GM18909 (cell line): ENCODE measurements around the gene OR2V1.
"Not testable (repeated sequence)": the region's sequence is repeated elsewhere in the genome, so short reads cannot be mapped to it uniquely, and the experiment has no call there.

ENCODE experiments used
- ATAC-seq: cut with Tn5 transposase; IDR thresholded peaks from one replicate; pipeline ENCODE4 v1.9.1; 2021; ENCODE audit warnings: mild to moderate bottlenecking; ENCODE audit not compliant: unreplicated experiment, poor library complexity

OR2V1 gene

DNA sequence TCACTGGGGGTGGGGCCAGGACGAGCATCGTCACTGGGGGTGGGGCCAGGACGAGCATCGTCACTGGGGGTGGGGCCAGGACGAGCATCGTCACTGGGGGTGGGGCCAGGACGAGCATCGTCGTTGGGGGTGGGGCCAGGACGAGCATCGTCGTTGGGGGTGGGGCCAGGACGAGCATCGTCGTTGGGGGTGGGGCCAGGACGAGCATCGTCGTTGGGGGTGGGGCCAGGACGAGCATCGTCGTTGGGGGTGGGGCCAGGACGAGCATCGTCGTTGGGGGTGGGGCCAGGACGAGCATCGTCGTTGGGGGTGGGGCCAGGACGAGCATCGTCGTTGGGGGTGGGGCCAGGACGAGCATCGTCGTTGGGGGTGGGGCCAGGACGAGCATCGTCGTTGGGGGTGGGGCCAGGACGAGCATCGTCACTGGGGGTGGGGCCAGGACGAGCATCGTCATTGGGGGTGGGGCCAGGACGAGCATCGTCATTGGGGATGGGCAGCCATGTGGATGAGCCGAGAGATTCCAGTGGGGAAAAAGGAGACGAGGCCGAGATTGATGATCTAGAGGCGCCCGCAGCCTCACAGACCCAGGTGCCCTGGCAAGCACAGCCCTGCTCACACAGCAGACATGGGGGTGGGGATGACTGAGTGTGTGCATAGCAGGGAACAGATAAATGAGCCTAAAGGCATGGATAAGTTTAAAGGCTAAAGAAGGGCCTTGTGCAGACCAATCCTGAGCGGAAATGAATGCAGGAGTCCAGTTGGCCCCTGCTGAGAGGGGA is 30.0 kb upstream of the OR2V1 start:
- not testable (repeated sequence) for ATAC-seq

DNA sequence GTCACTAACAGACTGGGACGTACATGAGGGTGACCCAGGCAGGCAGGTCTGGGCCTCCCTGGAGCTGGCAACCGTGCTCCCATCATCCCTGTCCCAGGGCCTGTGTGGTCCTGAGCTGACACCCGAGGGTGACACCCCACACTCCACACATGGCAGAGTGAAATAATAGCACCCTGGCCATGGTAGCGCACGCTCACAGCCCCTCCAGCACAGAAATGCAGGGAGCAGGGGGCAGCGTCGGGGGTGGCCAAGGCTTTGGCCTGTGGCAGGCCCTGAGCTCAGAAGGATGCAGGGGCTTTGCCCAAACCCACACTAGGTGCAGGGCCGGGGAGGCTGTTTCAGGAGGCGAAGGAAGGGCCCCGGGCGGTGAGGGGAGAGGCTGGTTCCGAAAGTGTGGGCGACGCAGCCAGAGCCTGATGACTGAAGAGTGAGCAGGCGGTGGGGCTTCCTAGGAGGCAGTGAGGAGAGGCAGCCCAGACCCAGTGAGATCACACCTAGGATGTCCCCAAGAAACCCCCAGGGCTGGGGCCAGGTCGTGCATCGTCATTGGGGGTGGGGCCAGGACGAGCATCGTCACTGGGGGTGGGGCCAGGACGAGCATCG is 29.3 kb upstream of the OR2V1 start:
- no peak for ATAC-seq

DNA sequence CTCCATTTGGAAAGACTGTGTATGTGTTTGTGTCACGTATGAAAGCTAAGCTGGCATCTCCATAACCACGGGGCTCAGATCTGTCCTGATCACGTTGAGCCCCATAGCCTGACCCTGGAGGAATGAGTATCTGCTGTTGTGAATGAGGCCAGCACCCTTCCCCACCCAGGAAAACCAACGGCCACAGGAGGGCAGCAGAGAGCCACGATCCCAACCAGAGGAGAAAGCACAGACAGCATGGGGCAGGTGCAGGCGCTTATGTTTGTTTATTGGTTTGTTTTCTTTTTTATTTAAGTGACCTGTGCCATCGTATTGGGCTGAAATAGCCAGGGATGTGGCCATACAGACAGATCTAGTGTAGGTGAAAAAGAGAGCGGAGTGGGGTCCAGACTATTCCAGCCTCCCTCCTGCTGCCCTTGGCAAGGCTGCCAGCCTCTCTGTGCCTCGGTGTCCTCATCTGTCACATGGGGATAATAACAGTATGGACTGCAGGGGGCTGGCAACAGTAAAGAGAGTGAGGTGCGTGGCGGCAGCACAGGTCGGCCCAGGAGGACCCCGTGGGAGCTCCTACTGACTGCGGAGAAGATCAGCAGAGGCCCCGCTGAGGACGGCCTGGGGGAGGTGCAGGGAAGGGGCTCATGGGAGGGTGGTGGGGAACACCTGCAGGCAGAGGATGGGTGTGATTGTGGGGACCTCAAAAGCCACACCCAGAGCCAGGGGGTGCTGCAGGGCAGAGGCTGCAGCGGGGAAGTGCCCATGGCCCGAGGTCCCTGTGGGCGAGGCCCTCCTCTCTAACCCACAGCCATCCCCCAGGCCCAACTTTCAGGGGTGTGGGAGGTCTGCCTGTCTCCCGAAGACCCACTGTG is 28.6 kb upstream of the OR2V1 start:
- peak; percentile 79 for ATAC-seq

DNA sequence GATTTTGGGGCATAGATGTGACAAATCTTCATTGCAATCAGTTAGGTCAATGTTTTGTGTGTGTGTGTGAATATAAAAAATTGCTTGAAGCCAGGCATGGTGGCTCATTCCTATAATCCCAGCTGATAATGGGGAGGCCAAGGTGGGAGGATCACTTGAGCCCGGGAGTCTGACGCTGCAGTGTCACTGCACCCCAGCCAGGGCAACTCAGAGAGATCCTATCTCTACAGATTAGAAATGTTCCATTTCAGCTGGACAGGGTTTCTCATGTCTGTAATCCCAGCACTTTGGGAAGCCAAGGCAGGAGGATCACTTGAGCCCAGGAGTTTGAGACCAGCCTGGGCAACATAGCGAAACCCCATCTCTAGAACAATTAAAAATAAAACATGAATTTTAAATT is 27.9 kb upstream of the OR2V1 start:
- ATAC-seq, result no peak

DNA sequence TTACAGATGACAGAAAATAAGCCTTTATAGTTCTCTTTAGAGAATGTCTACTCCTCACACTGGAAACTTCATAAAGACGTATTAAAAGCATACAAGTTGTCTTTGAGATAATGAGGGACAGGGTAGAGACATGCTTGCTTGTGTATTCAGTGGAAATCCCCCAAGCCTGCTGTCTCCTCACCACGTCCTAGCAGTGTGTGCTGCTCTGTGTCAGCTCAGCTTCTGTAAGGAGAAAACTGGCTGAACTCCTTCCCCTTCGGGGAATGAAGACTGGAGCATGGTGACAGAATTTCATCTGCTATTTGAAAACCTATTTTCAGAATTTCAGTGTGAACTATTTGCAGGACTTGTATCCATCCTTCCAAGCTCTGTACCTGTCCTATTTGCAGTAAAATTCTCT is 25.8 kb upstream of the OR2V1 start:
- ATAC-seq, result no peak

DNA sequence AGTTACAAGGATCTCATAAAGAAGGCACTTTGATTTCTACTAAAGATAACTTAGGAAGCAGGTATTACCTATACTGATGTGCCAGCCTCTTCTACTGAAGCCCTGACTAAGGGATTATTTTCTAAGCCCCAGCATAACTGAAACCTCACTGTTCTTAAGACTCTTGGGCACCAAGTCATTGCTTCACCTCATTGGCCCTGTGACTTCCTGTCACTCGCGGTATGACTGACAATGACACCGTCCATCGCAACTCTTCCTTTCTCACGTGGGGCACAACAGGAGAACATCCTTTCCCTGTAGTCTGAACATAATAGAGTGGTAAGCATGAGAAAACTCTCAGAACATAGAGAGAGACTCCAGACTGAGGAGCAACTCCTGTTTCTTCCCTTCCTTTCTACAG is 22.8 kb upstream of the OR2V1 start:
- no peak for ATAC-seq

DNA sequence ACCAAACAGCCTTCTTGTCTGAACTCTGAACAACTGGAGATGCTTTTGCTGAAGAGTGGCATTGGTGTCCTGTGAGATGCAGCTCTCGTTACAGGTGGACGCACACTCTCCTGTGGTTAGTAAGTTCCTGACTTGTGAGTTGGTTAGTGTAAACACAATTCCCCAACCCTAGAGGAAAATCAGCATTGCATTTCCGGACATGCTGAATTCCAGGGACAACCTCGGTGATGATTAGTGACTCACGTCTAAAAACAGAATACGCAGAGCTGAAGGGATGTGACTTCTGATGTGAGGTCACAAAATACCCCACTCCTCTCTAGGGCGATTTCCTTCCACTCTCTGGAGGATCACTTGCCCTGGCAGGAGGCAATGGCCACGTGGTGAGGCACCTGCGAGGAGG is 21.4 kb upstream of the OR2V1 start:
- no peak for ATAC-seq

DNA sequence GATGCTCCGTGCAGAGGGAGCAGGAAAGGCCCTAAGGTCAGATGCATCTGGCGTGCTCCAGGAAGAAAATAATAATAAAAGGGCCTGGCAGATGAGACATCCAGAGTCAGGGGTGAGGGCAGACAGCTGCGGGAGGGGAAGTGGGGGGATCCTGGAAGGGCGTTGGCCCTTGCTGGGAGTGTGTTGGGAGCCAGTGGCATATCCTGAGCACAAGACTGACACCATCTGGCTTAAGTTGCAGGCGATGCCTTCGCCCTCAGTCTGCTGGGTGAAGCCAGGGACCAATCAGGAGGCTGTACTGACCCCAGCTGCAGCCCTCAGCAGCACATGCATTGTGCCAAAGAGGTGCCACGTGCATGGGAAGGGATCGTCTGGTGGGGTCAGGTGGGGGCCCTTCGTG is 20.2 kb upstream of the OR2V1 start:
- no peak for ATAC-seq

DNA sequence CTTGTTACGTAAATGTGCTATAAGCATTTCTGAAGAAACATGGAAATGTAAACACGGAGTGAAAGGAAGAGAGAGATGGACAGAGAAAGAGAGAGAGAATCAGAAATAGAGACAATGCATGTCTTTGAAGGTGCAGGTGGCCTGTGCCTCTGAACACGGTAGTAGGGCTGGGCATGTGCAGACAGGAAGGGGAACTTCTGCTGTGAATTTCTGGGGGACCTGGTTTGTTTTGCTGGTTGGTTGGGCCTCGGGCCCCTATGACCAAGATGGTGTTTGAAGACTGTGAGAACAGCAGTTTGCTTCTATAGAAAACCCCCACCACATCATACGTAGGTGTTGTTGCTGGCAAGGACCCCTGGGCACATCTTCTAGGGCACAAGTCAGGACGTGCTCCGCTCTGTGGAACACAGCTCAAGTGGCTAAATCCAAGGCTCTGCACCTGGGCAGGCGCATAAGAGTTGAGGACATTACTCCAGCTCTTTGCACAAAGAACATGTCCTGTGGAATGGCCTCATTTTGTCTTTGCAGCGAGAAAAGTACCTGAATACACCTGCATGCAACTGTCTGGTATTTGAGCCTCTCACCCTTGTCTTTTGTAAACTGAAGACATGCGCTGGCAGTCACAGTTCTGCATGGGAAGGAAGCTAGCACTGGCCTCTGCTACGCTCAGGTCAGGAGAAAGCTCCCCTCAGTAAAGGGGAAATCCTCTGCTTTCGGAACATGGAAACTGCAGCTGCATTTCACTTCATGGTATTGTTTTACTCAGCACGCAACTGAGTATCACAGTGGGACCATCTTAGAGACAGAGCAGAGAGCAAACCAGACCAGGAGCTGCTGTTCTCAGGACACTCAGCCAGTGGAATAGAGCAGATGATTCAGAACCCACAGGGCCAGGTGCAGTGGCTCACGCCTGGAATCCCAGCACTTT is 19.1 kb upstream of the OR2V1 start:
- no peak for ATAC-seq

DNA sequence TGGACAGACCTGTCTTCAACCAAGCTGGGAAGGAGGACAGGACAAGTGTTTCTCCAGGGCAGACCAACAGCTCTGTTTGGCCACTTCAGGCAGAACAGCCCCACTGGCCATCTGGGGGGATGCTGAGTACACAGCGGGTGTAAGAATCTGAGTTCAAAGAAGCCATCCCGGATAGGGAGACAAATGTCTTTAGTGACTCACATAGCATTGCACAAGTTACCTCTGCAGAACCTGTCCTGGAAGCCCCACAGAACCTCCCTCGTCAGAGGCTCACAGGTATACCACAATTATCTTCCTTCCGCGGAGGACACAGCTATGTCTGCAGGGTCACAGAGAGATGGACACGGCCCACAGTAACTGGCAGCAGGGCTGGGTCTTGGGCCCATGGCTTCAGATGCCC is 18.4 kb upstream of the OR2V1 start:
- ATAC-seq, result no peak

DNA sequence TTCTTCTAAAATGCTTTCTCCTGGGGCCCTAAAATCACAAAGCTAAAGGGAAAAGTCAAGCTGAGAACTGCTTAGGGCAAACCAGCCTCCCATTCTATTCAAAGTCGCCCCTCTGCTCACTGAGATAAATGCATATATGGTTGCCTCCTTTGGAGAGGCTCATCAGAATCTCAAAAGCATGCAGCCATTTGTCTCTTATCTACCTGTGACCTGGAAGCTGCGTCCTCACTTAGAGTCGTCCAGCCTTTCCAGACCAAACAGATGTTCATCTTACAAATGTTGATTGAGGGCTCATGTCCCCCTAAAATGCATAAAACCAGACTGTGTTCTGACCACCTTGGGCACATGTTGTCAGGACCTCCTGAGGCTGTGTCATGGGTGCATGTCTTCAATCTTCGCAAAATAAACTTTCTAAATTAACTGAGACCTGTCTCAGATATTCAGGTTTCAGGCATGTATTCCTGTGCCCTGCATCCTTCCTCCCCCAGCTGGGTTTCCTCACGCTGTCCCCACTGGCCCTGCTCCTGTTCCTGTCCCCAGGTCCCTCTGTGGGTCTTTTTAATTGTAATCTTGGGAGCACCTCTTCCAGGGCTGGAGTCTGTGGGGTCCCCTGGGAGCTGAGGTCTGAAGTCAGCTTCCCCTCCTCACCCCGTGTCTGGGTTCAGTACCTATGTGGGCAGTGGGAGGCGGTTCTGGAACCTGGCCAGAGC is 16.1 kb upstream of the OR2V1 start, which contains the start of gene OR2V2:
Gene OR2V2, plus strand, starts transcription at position 660 of the 710 bp plus-strand sequence. CDS start 7,357 bp downstream, outside the sequence.
- not testable (repeated sequence) for ATAC-seq

DNA sequence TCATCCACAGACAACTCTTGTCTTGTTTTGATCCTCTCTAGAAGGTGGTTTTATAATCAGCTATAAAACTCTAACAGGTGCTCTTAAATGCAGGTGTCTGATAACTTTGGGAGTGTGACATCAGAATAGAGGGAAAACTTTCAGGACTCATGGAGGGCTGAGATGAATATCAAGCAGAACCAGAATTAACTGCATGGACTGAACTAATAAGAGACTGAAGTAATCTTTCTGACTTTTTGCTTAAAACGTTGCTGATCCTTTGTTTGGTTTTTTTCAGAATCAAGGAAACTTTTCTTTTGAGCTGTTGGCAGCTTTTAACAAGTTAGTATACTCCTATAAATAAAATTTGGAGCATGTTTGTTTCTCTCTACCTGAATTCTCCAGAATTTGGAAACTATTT is 14.2 kb upstream of the OR2V1 start:
- no peak for ATAC-seq

DNA sequence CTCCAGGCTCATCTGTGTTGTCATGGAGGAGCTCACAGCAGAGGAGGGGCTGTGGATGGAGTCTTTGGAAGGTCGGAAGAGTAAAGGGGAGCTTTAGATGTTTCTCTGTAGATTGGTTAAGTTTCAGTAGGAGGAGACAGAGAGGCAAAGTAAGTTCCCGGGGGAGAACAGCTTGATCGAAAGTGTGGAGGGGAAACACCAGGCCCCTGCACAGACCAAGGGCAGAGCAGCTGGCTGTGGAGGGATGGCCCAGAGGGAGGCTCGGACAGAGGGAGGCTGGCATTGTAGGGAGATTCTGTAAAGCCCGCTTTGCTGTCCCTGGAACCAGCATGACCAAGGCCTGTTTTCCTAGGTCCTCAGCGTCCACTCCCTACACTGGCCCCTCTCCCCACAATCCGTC is 11.1 kb upstream of the OR2V1 start:
- no peak for ATAC-seq

DNA sequence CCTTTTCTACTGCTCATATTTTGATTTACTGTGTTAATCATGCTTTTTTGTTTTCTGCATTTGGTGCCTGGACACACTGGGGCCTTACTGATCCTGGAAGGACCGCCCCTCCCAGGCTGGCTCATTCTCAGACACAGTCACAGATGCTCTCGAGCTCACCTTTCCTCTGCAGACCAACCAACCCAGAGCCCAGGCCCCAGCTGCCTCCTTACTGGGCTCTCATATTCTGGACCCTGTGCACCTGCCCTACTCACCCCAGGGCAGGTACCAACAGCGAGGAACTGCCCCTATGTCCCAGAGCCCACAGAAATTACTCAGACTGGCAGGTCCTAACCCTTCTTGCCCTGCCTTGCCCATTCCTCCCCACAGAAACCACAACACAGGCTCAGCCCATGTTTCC is 9.8 kb upstream of the OR2V1 start:
- no peak for ATAC-seq

DNA sequence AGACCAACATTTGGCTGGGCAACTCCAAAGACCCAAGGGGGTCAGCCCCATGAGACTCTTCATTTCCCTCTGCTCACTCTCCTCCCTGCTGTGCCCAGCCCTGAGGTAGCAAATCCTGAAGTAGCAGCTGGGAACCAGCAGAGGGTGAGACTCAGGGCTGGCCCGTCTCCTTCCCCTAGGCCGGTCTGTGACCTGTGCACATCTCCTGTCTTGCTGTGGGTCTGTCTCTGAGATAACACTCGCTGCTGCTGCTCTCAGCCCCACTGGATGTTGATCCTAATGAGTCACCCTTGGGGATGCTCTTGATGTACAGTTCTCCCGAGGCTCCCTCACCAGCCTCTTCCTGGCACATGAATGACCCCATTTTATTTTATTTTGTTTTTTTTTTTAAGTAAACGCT is 7.3 kb upstream of the OR2V1 start:
- no peak for ATAC-seq

DNA sequence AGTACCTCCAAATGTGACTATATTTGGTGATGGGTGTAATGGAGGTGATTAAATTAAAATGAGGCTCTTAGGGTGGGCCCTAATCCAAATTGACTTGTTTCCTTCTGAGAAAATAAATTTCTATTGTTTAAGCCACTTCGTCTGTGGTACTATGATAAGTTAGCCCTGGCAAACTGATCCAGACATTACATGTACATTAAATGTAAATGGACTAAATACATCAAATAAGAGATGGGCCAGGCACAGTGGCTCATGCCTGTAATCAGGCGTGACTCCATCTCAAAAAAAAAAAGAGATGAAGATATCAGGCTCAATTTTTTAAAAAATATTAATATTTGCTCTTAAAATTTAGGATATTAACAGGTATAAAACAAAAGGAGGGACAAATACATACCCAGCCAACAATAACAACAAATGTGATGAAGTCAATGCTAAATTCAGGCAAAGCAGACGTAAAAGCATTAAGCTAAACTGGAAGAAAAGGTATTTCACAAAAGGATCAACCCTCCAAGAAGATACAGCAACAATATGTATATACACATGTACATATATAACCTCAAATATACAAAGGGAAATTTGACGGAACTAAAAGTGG is 5.5 kb upstream of the OR2V1 start:
- no peak for ATAC-seq

DNA sequence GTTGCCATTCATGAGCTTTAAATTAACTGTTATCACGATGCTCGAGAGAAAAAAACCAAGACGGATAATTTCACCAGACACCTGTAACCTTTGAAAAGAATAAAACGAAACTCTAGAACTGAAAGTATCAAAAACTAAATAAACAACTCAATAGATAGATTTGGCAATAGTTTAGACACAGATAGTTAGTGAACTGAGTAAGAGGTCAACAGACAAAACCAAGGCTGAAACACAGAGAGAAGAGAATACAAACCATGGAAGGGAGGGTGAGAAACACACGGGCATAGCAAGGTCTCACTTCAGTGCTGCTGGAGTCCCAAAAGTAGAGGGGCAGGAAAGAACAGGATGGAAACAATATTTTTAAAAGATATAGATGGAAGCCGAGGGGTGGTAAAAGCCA is 3.3 kb upstream of the OR2V1 start:
- no peak for ATAC-seq

DNA sequence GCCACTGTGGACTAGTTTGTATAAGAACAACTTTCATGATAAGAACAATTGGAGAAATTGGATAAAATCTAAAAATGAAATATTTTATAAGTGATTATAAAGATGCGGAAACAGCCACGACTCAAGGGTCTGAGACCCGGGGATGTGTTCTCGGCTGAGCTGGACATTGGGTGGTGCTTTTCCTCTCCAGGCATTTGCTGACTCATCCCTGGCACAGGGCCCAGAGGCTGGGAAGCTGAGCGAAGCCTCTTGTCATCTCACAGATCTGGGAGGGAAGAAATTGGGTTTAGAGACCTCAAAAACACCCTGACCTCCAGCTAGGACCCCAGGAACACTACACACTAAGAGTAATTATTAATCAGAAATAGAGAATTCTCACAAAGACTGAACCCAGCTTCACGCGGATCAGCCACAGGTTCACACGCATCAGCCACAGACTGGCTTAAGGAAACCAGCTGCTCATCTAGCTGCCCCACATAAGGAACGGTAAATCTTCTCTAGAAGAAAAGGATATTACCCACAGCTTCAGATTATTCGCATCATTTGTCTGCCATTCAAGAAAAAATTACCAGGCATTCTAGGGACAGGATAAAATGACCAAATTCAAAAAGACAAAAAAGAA is 2.8 kb upstream of the OR2V1 start:
- no peak for ATAC-seq

DNA sequence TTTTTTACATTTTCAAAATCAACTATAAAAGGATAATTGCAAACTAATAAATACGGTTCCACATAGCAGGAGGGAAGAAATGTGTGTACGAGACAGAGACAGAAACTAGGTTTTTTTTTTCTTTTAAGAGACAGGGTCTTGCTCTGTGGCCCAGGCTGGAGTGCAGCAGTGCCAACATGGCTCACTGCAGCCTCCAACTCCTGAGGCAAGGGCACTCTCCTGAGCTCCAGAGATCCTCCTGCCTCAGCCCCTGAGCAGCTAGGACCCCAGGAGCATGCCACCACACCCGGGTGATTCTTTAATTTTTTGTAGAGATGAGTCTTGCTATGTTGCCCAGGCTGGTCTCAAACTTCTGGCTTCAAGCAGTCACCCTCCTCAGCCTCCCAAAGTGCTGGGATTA is 2.1 kb upstream of the OR2V1 start:
- ATAC-seq, result no peak
